GM18907 (cell line): ENCODE measurements around the gene FAAP20.

ENCODE experiments used
- ATAC-seq: cut with Tn5 transposase; IDR thresholded peaks from one replicate; pipeline ENCODE4 v1.9.1; 2021; ENCODE audit warnings: mild to moderate bottlenecking, moderate library complexity; ENCODE audit not compliant: unreplicated experiment

Gene FAAP20

DNA sequence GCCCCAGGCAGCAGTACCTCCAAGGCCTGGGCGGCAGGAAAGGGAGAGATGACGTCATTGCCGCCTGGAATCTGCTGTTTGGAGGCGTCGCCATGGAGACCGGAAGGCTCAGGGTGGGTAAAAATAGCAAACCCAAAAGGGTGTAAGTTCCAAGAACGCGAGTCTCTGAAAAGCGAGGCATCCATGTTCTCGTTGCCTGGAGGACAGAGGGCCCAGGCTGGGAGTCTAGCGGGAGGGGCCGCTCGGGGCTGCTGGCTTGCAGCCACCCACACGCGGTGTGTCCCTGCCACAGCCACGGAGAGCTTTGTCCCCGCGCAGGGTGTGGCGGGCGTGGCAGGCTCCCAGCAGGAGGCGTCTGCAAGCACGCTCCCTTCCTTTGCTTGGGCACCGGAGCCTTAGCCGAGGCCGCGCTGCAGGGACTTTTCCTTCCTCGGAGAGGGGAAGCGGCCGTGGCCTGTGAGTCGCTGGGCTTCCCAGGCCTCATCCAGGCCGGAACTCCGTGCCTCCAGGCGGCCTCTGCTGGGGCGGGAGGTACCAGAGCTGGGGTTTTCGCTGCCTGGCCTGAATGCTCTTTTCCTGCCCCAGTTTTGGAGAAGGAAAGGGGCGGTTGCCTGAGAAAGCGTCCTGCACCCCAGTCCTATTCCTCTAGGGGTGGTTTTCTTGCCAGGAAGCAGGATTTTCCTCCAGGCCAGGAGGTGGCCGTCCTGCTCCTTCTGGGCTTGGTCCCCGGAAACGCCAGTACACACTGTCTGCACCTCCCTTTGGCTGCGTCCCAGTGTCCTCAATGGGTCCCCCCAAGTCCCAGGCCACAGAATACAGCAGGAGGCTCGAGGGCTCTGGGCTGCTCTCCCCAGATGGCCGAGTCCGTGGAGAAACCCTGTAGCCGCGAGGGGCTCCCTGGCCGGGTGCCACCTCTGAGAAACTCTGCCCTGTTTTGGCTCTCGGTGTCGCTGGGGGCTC is 18.2 kb upstream of the FAAP20 start:
- no peak for ATAC-seq

DNA sequence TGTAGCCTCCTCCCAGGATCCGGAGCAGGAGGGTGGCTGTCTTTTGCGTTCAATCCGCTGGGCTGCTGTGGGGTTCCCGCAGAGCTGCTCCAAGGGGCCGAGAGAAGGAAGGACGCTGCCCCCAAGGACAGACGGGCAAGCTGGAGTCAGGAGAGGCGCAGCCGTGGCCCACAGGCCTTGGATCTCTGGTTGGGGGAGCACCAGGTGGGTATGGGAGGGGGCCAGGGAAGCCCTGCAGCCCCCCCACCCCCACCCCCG is 17.6 kb upstream of the FAAP20 start:
- ATAC-seq: no peak

DNA sequence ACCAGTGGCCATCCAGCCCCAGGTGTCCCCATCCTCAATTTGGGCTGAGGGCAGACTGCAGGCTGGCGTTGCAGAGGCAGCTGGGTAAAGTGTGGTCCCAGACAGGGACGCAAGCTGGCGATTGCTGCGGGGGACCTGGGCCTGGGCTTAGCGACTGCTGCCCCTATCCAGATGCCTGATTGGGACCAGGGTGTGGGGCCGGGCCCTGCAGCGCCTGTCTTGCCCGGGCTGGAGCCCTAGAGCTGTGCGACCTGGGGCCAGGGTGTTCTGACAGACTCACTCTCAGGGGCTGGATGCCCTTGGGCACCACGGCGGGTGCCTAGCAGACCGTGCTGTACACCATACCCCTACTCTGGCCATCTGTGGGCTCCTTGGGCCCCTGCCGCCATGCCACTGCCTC is 16.2 kb upstream of the FAAP20 start:
- no peak for ATAC-seq

DNA sequence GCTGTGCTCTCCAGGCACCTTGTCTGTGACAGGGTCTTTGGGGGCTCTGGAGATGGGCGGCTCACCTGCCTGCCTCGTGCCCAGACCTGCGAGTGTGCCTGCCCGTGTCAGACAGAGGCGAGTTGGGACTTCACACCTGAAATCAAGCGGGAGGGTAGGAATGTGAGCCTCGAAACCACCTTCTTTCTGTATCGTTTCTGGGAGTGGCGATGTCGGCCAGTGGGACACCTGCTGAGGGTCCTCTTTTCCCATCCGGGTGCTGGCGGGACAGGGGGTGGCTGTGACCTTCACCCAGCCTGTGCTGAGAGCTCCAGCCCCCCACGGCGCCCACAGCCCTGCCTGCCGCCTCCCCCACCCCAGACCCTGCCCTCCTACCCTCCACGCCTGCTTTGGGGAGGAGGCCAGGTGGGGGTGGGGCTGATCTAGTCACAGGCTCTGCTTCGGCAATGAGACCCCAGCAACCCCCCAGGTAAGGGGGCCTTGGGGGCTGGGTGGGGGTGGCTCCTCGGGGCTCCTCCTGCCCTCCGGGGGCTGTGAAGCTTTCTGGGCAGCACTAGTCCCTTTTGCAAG is 15.6 kb upstream of the FAAP20 start:
- ATAC-seq: no peak

DNA sequence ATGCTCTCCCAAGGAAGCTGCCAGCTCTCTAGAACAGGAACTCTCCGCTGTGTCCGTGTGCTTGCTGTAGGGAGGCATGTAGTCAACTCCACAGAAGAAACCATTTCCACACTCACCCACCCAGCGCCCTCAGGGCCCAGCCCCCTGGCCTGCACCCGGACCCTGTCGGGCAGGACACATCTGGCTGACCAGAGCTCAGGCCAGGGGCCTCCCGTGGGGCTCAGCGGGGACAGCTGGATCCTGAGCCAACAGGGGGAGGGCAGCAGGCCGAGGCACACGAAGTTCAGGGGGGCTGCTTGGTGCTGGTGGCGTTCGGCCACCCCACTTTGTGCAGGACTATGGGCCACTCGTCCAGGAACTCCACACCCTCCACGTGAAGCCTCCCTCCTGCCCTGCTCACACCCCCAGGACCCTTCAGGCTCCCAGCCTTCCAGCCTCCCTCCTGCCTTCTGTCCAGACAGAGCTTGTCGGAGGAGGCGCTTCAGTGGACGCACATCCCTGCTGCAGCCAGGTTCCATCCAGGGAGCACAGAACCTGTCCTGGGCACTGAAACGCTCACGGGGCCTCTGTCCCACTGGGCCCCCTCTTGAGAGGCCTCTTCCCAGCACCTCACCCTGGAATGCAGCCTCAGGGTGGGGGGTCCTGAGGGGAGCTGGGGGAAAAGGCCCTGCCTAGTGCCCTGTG is 15.0 kb upstream of the FAAP20 start:
- no peak for ATAC-seq

DNA sequence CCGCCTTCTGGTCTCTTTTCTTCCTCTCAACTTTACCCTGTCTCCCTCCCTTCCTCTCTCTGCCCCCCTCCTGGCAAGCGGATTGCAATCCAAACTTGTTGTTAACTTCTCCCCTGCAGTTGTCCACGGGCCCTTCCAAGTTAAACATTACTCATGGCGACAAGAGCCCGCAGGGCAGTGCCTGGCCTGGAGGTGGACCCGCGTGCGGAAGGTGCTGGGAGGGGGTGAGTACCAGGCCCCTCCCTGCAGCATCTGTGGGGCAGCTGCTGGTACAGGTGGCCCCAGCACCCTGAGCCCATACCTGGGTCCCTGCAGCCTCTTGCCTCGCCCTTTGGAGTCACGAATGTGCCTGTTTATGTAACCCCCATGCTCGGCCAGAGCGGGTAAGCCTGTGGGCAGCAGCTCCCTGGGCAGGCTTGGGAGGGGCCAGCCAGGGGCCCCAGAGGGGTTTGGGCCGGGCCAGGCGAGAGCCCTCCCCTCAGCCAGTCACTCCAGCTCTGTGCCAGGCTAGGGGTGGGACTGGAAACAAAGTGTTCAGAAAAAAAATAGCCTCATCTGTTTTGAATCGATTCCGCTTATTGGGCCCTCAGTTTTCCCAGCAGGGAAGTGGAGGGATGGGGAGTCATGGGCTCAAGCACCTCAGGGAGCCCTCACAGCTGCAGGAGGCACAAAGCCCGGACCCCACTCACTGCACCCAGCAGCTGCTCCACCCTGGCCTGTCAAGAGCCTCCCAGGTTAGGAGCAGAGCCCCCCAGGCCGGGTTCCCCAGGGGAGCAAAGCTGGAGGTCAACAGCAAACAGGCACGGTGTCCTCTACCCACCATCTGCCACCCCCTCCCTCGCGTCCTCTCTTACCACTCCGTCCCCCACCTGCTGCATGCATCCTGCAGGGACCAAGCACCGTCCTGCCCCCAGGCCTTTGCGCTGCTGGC is 14.0 kb upstream of the FAAP20 start:
- no peak for ATAC-seq

DNA sequence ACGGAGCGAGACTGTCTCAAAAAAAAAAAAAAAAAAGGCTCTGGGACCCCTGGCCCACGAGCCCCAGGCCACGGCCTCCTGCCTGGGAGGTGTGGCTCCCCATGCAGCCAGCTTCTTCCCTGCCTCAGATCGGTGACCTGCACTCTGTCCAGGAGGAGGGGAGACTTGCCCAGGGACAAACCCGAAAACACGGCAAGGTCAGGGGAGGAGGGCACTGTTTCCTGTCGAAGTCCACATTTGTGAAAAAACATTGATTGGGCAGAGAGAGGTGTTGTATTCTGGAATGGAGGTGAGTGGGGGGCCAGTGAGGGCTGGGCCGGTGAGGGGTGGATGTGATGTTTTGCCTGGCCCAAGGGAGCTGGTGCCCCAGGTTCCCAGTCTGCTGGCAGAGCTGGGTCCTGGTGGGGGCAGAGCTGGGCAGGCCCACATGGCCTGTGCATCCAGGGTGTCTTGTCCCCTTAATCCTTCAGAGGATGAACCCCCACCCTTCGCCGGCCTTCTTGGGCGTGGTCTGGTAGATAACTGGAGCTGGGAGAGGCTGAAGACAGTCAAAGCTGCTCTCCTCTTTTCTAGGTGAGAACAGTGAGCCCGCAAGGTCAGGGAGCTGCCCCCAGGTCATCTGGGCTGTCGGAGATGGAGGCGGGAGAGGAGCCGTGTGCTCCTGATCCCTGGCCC is 12.4 kb upstream of the FAAP20 start:
- ATAC-seq: no peak

DNA sequence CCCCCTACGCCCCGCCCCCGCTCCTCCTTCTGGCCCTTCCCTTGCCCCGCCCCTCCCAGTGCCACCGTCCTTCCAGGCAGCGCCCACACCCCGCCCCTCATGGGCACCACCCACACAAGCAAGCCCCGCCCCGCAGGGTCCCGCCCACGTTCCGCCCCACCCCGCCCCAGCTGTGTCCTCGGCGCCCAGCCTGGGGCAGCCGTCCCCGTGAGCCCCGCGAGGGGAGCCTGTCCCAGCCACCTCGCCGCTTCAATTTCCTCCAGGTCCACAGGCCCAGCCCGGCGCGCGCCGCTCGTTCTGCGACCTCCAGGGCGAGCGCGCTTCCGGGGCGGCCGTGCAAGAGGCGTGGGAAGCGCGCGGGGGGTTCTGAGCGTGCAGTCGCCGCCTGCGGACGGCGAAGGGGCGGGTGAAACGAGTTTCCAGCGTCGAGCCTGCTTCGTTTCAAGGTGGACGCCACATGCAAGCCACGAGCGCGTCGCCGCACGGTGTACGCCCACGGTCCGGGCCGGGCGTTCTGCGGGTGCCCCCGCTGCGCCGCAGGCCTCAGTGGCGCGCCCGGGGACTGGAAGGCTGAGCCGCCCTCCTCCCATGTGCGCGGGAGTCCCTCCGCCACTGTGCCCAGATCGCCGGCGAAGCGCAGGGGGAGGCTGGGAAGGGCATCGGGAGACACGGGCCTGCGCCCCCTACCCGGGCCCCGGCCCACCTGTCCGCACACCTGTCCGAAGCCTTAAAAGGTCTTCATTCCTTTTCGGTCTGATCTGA is 10.8 kb upstream of the FAAP20 start:
- peak; percentile 57 for ATAC-seq

DNA sequence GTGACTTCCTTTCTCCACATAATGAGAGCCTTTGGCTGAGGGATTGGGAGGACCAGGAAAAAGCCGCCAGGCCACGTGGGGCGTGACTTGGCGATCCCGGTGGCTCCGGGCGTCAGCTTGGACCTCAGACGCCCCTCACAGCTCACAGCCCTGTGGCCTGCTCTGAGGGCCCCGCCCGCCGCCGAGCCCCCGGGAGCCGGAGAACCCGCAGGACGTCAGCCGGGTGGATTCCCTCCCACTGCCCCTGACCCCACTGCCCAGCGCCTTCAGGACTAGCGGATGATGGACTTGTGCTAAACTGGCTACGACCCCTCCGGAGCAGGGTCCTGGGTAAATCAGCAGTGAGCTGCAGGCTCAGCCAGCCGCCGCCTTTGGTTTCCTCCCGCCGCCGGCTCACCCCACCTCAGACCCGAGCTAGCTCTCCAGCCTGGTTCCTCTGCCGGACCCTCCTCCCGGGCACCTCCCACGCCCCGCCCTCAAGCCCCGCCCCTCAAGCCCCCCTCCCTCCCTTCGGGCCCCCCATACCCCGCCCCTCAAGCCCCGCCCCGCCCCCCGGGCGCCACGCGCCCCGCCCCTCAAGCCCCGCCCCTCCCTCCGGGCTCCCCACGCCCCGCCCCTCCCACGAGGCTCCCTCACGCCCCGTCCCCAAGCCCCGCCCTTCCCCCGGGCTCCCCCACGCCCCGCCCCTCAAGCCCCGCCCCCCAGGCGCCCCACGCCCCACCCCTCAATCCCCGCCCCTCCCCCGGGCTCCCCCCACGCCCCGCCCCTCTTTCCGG is 10.0 kb upstream of the FAAP20 start:
- ATAC-seq: peak; percentile 26

DNA sequence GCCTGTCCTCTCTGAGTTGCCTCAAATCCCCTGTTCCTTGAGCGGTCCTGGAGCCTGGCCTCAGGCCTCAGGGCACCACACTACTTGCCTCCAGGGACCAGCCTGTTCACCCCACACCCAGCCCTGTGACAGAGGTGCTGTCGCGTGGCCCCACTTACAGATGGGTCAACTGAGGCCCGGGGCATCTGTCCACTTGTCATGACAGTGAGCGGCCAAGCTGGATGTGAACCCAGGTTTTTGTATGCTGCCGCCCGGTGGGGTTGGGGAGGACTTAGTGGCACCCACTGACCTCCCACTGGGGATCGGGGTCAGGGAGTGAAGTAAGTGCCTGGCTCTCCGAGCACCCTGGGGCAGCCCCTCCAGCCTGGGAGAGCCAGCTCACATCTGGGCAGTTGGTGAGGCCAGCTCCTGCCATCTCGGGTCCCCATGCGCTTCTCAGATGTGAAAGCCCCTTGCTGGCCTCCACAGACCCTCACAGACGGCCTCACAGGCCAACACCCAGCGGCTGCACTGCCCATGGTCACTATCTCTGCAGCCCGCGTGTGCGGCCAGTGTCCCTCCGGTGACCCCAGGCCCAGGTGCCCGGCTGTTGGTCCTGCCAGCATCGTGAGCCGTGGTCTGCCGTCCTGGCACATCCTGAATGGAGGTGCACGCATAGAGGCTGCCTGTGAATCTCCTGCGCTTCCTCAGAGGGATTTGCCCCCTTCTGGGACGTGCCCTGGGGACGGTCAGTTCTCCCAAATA is 9.3 kb upstream of the FAAP20 start:
- ATAC-seq: no peak

DNA sequence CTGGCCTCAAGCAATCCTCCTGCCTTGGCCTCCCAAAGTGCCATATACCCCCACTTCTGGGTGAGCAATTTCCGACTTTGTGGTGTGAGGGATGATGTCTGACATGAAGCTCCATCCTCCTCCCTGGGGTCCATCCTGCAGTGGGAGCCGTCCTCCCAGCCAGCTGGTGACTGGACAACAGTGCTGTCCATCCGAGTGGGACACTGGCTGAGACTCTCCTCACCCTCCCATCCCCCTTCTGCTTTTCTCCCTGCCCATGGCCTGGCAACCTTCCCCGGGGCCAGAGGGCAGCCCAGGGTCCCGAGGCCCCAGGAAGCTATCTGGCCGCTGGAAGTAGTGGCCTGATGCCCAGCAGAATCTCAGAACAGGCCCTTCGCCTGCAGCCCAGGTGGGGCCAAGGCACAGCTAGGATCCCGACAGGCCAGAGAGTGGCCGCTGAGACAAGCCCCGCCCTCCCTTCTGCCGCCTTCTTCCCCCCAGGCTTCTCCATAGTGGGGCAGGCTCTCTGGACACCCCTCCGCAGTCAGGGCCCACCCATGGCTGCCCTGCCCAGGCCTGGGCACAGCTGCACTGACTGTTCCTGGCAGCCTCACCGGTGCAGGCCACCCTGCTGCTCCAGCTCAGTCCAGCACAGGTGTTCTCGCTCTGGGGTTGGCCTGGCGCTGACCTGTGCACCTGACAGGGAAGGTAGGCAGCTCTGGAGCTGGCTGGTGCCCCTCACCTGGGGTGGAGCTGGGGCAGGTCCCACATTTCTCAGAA is 8.4 kb upstream of the FAAP20 start:
- ATAC-seq: no peak

DNA sequence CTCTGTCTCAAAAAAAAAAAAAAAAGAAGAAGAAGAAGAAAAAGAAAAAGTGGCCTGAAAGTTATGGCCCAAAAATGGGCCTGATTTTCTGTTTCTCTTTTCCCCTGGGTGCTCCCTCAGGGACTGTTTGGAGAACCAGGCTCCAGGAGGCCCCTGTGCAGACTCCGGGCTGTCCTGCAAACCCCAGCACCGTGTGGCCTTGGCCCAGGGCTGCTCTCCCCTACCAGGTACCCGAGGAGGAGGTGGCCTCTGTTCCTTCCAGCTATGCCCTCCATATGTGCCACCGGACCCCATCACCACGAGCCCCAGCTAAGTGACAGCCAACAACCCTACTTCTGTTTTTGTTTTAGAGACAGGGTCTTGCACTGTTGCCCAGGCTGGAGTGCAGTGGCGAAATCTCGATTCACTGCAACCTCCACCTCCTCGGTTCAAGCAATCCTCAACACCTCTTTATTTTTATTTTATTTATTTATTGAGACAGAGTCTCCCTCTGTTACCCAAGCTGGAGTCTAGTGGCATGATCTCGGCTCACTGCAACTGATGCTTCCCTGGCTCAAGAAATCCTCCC is 7.5 kb upstream of the FAAP20 start:
- no peak for ATAC-seq

DNA sequence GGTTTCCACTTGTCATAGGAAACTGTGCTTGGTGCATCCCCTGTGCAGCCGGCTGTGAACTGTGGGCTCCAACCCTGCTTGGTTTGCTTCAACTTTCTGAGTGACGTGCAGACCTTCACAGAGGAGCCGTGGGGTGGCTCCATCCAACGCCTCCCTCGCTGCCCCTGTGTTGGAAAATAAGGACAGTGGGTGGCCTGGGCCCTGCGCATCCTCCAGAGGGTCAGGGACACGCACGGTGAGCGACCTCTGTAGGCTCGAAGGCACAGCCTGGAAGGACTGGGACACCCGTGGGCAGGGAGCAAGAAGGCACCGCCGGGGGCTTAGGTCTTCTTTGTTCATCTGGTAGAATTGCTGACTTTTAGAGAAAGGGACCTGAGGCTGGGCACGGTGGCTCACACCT is 6.5 kb upstream of the FAAP20 start:
- ATAC-seq: no peak

DNA sequence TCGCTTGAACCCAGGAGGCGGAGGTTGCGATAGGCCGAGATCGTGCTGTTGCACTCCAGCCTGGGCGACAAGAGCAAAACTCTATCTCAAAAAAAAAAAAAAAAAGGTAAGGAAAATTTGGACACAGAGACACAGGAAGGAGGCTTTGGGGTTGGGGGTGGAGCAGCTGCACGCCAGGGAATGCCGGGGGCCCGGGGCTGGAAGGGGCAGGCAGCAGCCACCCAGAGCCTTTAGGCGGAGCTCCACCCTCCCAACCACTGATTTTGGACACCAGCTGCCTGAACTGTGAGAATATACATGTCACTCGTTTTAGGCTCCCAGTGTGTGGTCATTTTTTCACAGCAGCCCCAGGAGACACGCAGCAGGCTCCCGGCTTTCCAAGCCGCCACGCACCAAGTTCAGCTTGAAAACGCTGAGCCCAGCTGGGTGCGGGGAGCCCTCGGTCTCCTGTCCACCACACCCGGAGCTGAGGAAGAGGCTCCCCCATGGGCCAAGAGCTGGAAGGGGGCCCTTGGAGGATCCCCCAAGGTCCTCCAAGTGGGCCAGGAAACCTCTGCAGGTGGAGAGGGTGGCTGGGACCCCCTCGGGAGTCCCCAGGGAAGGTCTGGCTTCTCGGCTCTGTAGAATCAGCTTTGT is 5.9 kb upstream of the FAAP20 start:
- no peak for ATAC-seq

DNA sequence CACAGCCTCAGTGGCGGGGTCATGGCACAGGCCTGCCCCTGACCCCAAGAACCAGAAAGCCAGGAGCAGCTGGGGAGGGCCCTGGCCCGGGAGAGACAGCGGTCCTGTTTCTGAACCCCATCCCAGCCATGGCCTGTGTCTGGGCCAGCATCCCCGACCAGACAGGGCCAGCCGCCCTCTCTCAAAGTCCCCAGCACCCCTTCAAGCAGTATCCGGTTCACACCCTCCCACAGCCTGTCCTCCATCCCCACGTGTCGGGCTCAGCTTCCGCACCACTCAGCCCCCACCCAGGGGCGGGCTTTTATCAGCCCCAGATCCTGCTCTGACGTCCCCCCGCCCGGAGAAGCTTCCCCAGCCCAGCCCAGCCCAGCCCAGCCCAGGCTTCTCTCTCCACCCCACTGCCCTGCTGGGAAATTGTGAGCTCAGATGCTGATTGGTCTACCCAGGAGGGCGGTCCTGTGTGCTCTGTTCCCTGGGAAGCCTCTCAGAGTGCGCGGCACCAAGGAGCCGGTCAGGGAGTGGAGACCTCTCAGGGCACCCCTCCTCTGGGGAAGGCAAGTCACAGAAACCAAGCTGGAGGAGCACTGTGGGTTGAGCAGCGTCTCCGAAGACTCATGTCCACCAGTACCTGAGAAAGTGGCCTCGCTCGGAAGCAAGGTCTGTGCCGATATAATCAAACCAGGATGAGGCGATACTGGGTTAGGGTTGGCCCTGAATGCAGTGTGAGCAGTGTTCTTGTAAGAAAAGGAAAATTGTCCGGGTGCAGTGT is 4.7 kb upstream of the FAAP20 start:
- ATAC-seq: peak; percentile 25

DNA sequence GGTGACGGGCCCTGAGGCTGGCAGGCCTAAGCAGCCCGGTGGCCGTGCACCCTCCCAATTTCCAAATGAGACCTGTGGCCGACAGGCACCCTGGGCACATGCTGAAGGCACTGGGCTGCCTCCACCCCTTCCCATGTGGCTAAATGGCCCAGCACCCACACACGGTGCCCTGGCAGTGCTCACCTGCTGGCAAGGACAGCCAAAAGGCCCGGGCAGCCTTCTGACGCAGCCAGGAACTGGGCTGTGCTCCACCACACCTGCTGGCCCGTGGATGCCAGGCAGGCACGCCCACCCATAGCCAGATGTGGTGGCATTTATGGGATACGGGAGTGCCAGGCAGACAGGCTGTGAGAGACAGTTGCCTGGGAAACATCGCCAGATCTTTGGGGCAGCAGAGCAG is 4.0 kb upstream of the FAAP20 start:
- no peak for ATAC-seq
